LNCaP clone FGC (cell line): ENCODE data around the gene USHBP1.

Experiments used
- DNase-seq: peaks from one replicate; pipeline ENCODE4 v3.0.0-alpha.2; 2011; ENCODE audit warnings: low read depth
- H3K4me3 ChIP-seq: 2 replicates; pipeline ENCODE4 v1.5.1; 2011; ENCODE audit warnings: mild to moderate bottlenecking, low read depth, low read length, control low read depth
- CTCF ChIP-seq: IDR thresholded peaks from 2 replicates; pipeline ENCODE4 v1.5.1; 2012; ENCODE audit warnings: mild to moderate bottlenecking; ENCODE audit not compliant: control insufficient read depth, insufficient read depth; ENCODE audit errors: extremely low read depth

The USHBP1 gene

GRCh38 chr19:17236811-17237543 is 27.6 kb downstream of the USHBP1 start:
- no peak overlapping the region for H3K4me3 ChIP-seq
- TF ChIP-seq CTCF: no peak
- no peak for DNase-seq

GRCh38 chr19:17235971-17236777 is 28.4 kb downstream of the USHBP1 start:
- TF ChIP-seq CTCF: no peak
- peak overlapping the region; percentile 58 for H3K4me3 ChIP-seq
- DNase-seq: no peak

- peak overlapping the region; percentile 58 for H3K4me3 ChIP-seq
- no peak for DNase-seq
- peak; percentile 55 for TF ChIP-seq CTCF
Measured at GRCh38 chr19:17235300-17235970, 29.1 kb downstream of the USHBP1 start.

GRCh38 chr19:17234911-17235299 is 29.6 kb downstream of the USHBP1 start:
- DNase-seq: no peak
- no peak for TF ChIP-seq CTCF
- H3K4me3 ChIP-seq: peak overlapping the region; percentile 58

- DNase-seq: no peak
- H3K4me3 ChIP-seq: no peak overlapping the region
- TF ChIP-seq CTCF: no peak
Measured at GRCh38 chr19:17232258-17232657, 32.3 kb downstream of the USHBP1 start.

GRCh38 chr19:17229890-17230289 is 34.7 kb downstream of the USHBP1 start:
- no peak for DNase-seq
- no peak overlapping the region for H3K4me3 ChIP-seq
- no peak for TF ChIP-seq CTCF
